GM21423 (cell line): ENCODE results near the gene BCDIN3D.

Experiments
- ATAC-seq: cut with Tn5 transposase; IDR thresholded peaks from one replicate; pipeline ENCODE4 v1.9.1; 2021; ENCODE audit warnings: mild to moderate bottlenecking, moderate library complexity; ENCODE audit not compliant: unreplicated experiment

BCDIN3D gene

DNA sequence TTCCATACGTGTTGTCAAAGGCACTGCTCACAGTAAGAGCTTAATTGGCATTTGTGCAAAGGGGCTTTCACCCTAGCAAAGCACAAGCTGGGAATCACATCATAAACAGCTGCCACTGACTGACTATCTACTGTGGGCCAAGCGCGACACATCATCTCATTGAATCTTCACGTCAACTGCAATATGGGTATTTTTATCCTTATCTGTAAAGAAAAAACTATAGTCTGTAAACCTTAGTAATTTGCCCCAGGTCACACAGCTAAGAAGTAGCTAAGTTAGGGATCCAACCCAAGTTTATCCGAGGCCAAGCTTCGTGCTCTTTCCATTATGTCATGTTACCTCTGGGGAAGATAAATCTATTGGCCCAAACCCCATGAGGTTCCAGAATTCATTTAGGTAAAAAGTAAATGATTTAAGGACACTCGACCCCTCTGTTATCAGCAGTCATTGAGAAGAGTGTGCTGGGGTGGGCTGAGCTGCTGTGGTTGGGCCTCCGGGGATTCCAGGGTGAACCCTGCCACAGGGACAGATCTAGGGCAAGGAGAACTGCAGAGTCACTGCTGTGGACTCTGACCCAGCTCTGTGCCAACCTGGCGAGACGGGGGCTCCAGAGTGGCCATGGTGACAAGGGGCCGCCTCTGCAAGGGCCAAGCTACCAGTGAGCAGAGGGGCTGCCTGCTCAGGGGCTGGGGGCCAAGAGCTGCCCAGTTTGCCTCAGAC is 42.3 kb downstream of the BCDIN3D start:
- no peak for ATAC-seq

DNA sequence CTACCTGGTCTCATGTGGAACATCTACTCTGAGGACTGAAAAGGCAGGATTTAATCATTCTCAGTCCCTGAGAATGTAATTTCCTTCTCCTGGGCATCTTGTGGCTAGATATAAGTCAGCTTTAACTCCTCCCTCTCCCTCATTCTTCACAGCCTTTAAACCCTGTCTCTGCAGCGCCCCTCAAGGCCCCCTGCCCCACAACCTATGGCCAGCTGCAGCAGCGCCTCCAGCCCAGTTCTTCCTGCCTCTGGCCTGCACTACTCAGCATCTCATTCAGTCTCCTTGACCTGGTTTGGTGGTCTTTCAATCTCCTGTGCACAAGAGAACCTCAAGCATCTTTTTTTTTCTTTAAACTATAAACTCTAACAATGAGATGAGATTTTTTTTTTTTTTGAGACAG is 44.0 kb downstream of the BCDIN3D start:
- no peak for ATAC-seq

DNA sequence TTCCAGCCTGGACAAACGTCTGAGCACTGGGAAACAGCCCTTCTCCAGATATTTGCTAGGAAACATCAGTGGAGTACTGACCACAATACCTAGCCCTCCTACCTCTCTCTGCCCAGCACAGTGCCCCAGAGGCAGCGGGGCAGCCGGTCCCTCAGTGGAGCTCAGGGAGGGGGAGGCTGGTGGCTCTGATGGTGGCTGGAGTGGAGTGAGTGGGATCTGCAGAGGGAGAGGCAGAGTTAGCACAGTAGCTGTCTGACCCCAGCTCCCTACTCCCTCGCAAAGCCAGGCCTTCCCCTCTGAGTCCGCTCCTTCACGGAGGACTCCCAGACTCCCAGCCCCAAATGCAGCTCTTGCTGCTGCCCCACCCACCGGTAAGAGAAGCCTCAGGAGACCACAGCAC is 44.7 kb downstream of the BCDIN3D start:
- ATAC-seq, result no peak

DNA sequence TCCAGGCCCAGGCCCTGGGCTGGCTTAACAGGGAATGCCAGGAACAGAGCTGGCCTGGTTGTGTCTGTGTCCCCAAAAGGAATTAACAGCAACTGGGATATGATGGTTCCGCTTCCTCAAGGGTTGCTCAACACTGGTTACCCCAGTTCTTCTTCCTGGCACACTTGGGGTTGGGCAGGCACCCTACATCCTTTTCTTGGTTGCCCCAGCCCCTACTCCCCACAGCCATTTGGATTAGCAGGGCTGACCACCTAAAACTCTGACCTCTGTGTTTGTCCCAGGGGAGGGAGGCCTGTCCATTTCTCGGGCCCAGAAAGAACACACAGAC is 45.5 kb downstream of the BCDIN3D start:
- no peak for ATAC-seq

DNA sequence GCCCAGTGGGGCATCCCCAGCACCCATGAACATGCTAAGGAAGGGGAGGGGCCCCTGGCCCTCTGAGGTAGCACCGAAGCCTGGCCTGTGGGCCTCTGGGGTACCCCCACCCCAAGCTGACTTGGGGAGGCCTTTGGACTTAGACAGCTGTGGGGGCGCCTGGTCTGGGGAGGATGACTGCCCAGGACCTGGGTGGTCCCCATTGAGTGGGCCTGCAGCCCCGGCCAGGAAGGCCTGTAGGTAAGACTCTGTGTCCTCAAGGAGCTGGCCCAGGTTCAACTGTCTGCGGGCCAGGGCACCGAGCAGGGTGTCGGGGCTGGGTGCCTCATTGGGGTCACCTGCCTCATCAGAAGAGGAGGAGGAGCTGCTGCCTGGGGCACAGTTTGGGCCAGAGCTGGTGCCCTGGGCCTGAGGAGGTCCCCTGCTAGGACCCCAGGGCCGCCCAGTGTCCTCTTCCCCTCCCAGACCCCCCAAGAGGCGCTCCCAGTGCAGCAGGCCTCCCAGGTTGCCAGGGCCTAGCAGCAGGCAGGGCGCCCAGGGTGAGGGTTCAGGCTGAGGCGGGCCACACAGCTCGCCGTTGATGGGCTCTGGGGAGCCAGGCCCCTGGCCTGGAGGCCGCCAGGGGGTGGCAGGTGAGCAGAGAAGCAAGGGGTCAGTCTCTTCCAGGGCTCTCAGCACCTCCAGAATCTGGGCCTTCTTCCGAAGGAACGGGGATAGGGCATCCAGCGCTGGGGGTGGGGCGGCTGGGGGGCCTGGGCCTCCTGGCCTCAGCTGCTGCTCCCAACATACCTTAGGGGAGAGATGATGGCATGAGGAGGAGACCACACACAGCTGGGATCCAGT is 46.1 kb downstream of the BCDIN3D start:
- ATAC-seq, result no peak

DNA sequence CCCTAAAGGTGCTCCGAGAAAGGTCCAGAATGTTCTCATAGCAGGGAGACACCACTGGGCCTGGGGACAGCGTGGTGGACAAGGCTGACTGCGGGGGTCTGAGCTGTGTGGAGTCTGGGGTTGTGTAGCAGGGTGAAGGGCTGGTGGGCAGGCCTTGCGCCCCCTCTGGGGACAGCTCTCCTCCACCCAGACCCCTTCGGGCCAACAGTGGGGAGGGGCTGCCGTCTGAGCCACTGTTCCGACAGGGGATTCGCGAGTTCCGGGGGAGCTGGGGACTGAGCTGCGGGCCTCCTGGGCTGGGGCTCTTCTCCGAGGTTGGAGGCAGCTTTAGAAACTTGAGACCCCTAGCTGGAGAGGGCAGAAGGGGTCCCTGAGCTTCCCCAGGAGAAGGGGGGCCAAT is 46.8 kb downstream of the BCDIN3D start:
- ATAC-seq, result no peak

DNA sequence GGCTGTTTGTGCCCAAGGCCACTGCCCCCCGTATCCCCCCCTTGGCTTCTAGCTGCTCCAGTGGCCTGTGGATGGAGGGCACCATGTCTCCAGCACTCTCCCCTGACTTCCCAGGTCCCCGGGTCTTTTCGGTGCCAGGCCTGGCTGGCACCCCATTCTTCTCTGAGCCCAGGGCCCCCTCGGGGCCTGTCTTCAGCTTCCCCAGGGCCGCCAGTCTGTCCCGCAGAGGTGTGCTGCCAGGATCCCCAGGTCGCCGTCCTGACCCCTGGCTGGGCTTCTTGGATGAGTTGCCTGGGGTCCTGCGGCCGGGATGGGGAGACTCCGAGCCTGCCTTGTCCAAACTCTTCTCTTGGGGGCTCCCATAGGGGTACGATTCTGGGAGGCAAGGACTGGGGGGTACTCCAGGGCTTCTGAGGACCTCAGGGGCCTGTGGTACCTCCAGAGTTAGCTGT is 47.2 kb downstream of the BCDIN3D start:
- no peak for ATAC-seq

DNA sequence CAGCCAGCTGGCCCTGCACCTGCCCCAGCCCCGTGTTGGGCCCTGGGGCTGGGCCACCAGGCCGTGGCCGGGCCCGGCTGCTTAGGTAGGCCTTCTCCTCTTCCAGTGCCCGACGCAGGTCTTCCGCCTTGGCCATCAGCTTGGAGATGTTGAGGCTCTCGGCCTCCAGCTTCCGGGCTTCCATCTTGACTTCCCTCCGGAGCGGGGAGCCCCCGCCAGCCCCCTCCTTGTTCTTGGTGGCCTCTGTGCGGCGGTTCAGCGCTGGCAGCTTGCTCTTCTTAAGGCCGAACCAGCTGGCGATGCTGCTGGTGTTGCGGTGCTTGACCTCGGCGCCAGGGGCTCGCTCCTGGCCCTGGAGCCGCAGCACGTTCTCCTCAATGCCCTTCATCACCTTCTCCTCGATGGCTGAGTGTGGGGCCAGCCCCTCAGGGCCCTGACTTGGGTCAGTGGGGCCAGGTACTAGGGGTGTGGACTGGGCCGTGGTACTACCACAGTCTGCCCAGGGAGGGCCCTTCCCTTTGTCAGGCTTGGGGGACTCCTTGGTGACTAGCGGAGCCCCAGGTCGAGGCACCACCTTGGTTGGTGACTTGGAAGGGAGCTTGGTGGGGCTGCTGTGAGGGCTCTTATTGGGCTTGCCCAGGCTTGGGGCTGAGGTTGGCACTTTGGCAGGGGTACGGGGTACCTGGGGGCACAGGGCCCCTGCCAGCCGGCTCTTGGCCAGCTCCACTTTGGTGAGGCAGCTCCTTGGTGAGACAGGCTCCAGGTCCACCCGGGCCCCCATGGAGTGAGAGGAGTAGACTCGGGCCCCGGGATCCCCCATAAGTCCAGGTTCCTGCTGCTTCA is 47.9 kb downstream of the BCDIN3D start:
- ATAC-seq, result no peak

DNA sequence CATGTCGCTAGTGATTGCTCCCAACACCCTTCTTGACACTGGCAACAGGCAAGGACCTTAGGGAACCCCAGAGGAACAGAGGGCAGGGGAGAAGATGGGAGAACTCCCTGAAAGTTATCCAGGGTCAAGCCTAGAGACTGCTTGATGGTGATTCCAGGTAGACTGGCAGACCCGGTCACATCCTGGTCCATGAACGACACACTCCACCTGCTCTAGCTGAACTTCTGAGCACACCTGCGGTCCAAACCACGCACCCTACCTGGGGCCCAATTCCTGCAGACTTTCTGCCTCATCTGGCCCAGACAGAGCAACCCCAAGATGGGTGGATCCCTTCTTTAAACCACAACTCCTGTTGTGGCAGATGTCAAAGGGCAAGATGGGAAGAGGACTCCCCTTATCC is 48.9 kb downstream of the BCDIN3D start:
- ATAC-seq, result no peak

DNA sequence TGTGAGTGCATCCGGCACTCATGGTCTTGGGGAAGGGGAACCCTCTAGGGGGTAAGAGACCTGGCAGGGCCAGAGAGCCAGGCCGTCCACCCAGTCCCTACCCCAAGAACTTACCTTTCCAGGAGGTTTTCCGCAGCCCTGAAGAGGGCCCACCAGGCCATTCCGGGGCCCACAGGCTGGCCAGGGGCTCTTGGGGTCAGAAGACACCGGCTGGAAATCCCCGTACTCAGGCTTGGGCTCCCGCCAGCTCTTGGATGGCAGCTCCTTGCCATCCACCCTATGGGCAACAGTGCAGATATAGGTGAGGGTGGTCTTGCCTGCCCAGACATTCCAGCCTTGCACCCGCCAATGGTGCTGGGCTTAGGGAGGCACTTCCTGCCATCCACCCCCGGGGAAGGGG is 49.3 kb downstream of the BCDIN3D start:
- ATAC-seq, result no peak

DNA sequence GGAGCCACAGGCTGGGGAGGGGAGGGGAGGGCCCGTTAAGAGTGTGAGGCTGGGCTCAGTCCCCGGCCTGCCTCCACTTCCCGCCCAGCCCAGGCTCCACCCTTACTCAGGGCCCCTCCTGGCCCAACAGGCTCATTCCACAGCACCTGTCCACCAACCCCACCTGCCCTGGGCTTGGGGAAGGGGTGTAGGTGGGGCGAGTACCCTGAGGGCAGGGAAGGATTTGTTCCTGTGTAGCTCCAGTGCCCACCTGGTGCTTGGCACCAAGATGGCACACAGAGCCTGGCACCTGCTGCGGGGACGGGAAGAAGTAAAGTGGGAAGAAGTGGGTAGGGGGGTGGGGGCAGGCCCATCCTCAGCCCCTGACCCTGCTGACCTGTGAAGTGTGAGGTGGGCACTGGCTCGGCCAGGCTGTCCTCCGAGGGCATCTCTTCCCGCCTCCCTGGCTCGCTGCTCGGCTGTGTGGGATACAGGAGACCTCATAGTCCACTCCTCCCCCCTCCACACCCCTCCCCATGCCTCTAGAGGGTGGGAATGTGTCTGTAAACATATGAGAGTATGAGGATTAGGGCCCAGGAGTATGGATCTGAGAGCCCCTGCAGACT is 49.8 kb downstream of the BCDIN3D start:
- no peak for ATAC-seq

DNA sequence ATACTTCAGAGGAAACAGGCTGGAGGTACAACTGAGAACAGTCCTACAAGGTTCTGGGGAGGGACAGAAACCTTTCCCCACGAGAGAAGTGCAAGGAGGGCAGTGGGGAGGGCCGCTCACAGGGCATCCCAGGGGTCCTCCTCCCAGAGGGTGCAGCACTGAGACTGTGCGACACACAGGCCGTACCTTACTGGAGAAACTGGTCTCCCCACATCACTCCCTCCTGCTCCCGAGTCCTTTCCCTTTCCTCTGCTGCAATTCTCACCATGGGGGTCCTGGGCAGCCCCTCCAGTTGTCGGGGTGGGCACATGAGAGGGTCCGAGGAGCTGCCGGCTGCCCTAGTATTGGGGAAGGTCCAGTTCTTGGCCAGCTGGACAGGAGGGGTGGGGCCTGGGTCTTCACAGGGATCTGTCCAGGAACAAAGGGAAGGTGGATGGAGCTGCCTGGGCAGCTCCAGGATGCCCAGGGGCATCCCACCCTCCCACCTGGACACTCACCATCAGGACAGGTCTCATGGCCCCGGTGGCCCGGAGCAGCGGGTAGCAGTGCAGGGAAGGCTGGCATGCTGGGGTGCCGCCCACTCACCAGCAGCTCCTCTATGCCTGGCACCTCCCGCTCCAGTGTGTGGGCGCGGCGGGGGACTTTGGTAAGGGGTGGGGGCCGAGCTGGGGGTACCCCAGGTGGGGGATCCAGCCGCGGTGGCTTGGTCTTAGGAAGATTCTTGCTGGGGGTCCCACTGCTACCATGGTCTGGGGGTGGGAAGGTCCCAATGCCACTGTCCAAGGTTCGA is 50.5 kb downstream of the BCDIN3D start:
- no peak for ATAC-seq

DNA sequence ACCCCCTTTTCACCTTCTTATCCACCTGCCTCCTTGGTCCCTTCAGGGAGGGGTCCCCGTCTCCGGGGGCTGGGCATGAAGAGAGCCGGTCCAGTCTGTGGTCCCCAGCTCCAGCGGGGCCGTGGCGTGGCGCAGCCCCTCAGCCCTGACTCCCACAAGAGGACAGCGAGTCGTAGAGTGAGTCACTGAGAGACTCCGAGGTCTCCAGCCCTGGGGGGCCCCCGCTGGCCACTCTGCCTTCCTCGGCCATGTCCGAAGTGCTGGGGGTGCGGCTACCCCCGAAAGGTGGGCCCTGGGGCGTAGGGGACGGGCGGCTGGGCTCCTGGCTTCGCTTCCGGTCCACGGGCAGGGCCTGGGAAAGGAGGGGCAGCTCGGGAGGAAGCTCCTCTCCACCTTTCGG is 51.2 kb downstream of the BCDIN3D start:
- no peak for ATAC-seq

DNA sequence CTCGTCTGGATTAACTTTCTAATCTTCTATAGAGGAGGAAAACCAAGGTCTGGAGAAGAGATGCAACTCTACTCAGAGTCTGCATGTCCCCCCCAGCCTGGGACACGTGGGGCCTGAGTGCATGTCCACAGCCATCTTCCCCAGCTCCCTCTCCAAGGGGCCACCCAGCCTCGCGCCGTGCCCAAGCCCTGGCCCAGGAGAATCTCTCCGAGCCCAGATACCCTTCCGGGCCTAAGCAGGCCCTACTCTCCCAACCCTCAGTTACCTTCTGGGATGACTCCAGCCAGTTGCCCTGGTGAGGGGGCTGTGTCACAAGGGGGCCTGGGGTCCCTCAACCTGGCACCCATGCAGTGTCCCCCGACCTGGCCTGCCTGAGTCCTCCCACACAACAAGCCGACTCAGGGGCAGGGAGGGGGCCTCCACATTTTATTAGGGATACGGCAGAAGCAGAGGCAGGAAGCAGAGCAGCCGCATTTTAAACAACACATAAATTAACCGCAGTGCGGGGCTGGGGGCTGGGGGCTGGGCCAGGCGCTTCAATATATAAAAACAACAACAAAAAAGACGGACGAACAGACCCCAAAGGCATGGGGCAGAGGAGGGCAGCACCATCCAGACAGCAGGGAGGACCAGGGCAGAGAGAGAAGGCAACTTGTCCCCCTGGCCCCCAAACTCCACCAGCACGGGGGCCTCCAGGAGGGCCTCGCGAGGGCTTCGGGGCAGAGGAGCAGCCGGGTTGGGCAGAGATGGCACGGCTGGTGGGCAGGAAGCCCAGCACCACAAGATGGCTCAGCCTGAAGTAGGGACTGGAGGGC is 52.0 kb downstream of the BCDIN3D start:
- no peak for ATAC-seq

DNA sequence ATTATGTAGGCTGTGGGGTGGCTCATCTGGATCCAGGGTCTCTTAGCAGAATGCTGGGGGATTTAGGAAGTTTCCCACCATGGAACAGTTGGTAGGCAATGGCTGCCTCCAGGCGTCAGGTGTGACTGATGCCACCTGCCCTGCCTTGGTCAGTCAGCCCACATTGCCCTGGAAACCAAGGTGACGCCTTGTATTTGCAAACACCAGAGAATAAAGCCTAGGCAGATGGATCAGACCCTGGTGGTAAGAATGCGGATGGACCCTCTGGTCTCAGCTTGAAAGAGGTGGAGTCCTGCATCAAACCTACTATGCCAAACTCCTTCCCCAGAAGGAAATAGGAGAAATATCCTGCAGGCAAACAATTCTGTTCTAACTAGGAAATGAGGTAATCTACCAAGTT is 52.9 kb downstream of the BCDIN3D start:
- no peak for ATAC-seq

DNA sequence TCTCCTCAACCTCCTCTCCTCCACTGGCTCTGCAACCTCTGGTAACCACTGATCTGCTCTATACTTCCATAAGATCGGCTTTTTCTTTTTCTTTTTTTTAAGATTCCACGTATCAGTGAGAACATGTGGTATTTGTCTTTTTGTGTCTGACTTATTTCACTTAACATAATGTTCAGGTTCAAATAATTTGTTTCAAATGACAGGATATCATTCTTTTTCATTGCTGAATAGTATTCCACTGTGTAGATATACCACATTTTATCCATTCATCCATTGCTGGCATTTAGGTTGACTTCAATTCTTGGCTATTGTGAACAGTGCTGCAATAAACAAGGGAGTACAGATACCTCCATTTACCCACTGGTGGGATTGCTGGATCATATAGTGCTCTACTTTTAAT is 55.2 kb downstream of the BCDIN3D start:
- ATAC-seq, result no peak
